ENCODE results near the gene CBX6.

GRCh38 chr22:38852522-38852921 is 19.5 kb downstream of the CBX6 start:
- TF ChIP-seq CTCF (IDR thresholded peaks at IDR 0.05 in 8 of 11, conservative IDR thresholded peaks at IDR 0.05 in 3 of 11) = no peak
- TF ChIP-seq POLR2A (IDR thresholded peaks at IDR 0.05) = no peak
- TF ChIP-seq POLR2AphosphoS5 (IDR thresholded peaks at IDR 0.05) = no peak

Measured in spleen (tissue), 7 donors.